NCI-H446 (cell line): Measurements from ENCODE around the gene TBPL1.
A peak's percentile ranks its signal among the peaks of the same experiment; 100 is the strongest.

Experiments used
- DNase-seq, 2 experiments: peaks; one replicate each; lab custom pipeline; 2025; lab: John Stamatoyannopoulos, UW

The TBPL1 gene

DNA sequence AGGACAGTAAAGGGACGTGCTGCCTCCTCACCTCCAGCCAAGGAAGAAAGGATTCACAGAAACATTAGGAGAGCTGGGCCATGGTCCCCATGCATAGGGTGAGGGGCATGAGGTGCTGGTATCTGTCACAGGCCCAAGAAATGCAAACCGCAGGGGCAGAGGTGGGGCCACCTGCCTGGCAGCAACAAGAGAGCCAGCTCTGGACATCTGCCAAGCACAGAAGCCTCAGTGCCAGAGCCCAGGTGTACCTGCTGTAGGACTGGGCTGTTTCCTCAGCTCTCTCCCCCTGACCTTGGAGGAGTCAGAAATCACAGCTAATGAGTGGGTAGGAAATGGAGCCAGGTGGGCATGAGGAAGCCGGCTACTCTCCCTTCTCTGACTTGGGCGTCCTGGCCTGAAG, 54.1 kb downstream of the TBPL1 start:
- no peak for DNase-seq

DNA sequence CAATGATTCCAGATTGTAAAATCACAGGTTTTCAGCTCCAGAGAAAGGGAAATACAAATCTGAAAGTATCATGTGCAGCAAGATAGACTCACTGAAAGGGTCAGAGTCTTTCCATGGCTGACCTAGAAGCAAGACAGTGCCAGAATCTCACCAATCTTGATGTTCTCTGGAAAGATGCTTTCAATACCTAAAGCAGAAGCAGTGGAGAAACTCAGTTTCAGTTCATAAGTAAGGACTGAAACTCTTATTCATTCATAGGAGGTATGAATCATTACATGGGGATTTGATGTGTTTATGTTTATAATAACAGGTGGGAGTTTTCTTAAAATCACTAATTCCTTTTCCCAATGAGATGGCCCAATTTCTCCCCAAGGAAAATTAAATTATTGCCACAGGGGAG, 56.9 kb downstream of the TBPL1 start:
- DNase-seq = no peak

DNA sequence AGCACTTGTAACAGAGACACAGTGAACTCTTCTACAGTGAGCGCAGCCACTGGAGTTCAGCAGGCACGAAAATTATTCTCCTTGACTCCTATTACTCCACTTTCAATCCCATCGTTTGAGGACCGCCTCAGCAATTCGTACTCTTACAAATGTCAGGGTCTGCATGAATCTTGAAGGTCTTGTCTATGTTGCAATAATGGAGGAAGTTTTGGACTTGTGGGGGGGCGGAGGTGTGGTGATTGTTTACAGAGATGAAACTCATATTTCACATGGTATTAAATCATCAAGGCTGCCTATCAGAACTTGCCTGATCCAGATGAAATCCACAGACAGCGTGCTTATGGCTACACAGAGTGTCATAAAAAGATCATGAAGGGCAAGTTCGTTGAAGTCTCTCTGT, 57.4 kb downstream of the TBPL1 start:
- no peak for DNase-seq

DNA sequence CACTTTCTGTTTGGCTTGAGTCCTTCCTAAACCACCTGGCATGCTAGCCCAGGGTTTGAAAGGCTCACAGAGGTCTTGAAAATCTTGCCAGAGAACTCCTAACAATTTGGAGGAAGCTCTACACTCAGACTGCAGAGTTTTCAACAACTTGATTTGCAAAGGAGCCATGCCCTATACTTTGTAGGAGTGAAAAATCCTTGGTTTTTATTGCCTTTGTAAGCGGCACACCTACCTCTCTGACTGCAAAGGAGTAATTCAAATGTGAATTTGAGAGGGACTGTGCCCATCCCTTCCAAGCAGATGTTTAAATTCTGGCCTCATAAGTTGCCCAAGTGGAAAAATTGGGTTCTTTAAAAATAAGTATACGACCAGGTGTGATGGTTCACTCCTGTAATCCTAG, 58.0 kb downstream of the TBPL1 start:
- DNase-seq = no peak

GRCh38 chr6:134014588-134015137, 61.6 kb downstream of the TBPL1 start:
- no peak for DNase-seq

- DNase-seq = no peak
Observed at GRCh38 chr6:134015719-134016557, 62.9 kb downstream of the TBPL1 start.

GRCh38 chr6:134016558-134016814, 63.5 kb downstream of the TBPL1 start:
- DNase-seq = no peak

DNA sequence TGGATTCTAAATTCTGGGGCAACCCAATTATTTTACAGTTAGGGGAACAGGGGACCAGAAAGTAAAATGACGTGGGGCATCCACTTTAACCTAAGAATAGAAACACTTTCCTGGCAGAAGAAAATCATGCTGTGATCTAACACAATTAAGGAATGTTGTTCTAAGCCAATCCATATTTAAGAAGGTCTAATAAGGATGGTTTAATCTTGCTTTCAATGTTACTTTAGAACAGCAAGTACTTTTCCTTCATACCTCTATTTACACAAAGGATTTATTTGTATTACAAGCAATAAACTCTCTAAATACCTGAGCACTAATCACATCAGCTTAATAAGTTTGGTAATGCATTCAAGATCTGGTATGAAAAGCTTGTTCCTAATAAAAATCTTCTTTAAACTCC, 67.0 kb downstream of the TBPL1 start:
- no peak for DNase-seq

DNA sequence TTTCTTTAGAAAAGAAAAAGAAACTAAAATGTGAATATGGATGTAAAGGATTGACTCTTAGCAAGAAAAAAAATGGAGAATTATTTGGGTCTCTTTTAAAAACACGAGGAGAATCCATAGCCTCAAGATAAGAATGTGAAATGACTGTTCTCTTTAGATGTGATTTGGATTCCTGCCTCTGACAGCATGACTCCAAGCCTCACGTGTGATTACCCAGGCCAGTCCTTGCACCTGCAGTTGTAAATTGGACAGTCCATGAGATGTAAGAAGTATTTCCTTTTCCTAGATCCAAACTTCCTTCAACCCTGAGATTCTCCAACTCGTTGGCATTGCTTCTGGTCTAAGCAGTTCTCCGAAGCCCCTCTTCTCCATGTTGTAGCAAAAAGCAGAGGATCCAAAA, 67.5 kb downstream of the TBPL1 start:
- no peak for DNase-seq

- no peak for DNase-seq
Observed at GRCh38 chr6:134020968-134021367, 67.9 kb downstream of the TBPL1 start.

DNA sequence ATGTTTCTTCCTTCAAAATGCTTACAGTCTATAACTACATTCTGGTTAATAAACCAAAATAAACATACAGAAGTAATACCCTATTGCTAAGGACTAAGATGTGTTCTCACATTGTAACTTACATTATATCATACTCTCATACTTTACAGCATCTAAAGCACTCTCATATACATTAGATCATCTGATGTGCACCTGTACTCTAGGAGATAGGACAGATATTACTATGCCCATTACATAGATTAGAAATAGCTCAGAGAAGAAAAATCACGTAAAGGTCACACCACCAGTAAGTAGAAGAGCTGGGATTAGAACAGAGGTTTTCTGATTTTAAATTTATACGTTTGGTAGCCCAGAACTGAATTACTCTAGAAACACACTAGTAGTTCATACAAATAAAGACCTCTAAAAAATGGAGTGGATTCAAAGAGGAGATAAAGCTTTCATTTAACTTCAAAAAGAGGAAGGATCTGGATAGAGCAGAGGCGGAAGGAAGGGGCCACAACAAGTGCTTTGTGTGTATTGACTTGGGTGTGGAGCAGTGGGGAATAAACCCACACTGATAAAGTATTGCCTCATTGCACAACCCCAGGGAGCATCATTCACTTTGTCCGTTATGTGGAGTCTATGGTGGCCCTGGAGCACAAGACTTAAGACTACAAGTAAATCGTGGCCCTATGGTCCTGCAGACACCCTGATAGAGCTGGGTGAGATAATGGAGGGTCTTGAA, 68.5 kb downstream of the TBPL1 start:
- no peak for DNase-seq

GRCh38 chr6:134022650-134023049, 69.6 kb downstream of the TBPL1 start:
- no peak for DNase-seq

DNA sequence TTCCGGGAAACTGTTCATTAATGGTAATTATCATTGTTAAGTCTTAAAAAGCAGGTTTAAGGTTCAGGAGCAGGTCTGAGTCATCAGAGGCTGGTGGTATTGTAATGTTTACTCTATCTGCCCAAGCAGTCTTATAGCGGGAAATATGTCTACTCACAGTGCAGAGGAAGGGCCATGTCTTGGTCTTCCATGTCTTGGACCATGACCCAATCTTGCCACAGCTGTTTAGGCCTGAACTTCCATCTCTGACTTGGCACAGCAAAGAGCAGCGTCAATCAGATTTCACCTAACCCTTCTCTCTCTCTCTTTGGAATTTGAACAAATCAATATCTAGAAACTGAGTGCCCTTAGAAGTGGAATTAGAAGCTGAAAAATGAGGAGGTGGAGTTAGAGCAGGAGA, 73.6 kb downstream of the TBPL1 start:
- no peak for DNase-seq

GRCh38 chr6:134028438-134028837, 75.4 kb downstream of the TBPL1 start:
- DNase-seq = no peak

GRCh38 chr6:134029495-134030455, 76.8 kb downstream of the TBPL1 start:
- DNase-seq = peak in 1 of 2 experiments; percentile 40

DNA sequence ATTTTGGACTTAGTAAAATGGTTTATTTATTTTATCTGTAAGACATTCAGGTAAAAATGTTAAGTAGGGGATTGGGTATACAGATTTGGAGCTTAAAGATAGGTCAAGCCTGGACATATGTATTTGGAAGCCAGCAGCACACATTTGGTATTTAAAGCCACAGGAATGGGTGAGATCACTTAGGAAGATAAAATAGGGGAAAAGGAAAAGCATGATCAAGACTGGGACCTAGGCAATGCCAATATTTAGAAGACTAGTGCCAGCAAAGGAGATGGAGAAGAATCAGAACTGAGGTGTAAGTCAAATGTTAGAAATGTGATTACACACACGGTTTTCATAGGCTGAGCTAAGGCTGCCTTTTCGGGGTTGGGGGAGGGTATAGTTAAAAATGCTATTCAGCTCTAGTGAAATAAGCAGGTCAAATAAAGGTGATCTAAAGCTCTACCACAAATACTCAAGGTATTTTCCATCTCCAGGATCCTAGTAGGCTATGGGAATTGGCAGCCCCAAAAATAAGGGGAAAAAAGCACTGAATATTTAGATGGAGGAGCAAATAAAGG, 78.8 kb downstream of the TBPL1 start:
- DNase-seq = no peak

GRCh38 chr6:134034478-134034877, 81.5 kb downstream of the TBPL1 start:
- DNase-seq = no peak

- DNase-seq = no peak
Observed at GRCh38 chr6:134034961-134035822, 82.2 kb downstream of the TBPL1 start.

DNA sequence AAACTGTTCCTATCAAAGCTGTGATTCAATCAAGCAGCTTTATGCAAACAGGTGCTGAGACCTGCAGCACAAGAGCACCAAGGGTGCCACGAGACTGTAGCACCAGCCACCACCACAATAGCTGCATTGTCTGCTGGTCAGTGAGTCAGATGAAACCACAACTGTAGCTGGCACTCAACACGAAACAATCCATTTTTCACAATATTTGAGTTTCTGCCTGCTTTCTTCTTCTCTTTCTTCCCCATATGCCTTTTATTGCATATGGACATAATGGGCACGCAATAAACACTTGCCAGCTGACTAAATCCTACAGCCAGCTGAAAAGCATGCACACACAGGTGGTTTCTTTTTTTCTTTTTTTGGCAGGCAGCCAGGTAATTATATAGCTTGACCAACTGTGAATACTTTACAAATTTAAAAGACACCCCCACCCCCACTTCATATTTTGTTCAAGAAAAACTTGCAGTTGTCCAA, 82.8 kb downstream of the TBPL1 start:
- peak in 1 of 2 experiments; percentile 71 for DNase-seq

DNA sequence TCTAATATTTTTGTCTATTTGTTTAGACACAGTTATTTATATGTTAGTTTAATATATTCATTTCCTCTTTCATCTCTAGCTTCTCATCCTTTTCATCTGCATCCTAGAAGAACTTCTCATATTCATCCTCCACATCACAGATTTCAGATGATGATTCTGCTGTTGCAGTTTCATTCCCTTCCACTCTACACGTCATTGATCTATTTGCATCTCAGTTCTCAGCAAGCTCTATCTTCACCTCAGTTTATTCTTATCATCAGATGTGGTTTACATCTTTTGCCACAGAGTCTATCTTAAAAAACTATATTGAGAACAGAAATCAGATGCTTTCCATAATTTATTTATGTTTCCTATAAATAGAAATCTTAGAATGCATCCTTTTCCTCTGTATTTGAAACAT, 86.1 kb downstream of the TBPL1 start:
- DNase-seq = no peak
